ENCODE results near the gene SHISA7.
A peak's percentile ranks its signal among the peaks of the same experiment; 100 is the strongest.

SHISA7 gene

GRCh38 chr19:55383279-55384130 lies 59.6 kb downstream of the SHISA7 start:
- TF ChIP-seq TAF1 (IDR thresholded peaks at IDR 0.05; ENCODE audit: low read depth), result peak; percentile 13; the same call in 1 of the 2 replicates
- TF ChIP-seq, protein P1, sequence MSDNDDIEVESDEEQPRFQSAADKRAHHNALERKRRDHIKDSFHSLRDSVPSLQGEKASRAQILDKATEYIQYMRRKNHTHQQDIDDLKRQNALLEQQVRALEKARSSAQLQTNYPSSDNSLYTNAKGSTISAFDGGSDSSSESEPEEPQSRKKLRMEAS (IDR thresholded peaks at IDR 0.05), result peak; percentile 51
- no peak for TF ChIP-seq YY1 (IDR thresholded peaks at IDR 0.05; ENCODE audit: low read depth)

DNA sequence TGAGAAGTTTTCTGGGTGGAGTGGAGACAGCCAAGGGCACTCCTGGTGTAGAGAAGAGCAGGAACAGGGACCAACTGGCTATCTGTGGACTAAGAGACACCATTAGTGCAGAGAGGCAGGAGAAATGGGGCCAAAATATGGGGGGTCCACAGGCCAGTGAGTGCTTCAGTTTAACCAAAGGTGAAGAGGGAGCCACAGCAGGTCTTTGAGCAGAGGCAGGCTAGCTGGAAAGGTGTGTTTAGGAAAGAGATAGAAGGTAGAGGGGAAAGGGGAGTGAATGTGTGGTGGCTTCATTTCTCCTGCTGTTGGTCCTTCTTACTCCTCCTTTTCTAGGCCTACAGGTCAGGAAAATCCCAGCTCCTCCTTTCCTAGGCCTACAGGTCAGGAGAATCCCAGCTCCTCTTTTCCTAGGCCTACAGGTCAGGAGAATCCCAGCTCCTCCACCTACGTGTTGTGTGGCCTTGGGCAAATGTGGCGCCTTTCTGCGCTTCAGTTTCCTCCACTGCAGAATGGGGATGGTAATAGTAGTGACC lies 60.5 kb downstream of the SHISA7 start:
- TF ChIP-seq CREB1 (IDR thresholded peaks at IDR 0.05; ENCODE audit: low read depth) (no peak), CEBPB (IDR thresholded peaks at IDR 0.05) (no peak), ZBTB7A (IDR thresholded peaks at IDR 0.05; ENCODE audit: low read depth) (no peak), EP300 (IDR thresholded peaks at IDR 0.05; ENCODE audit: borderline replicate concordance) (no peak), NFIC (IDR thresholded peaks at IDR 0.05) (no peak), TAF1 (IDR thresholded peaks at IDR 0.05; ENCODE audit: low read depth) (no peak), EGR1 (IDR thresholded peaks at IDR 0.05) (no peak), TCF12 (IDR thresholded peaks at IDR 0.05; ENCODE audit: low read depth) (no peak), TEAD4 (IDR thresholded peaks at IDR 0.05) (no peak), YY1 (IDR thresholded peaks at IDR 0.05; ENCODE audit: low read depth) (no peak), RAD21 (IDR thresholded peaks at IDR 0.05; ENCODE audit: low read depth) (no peak), FOXM1 (IDR thresholded peaks at IDR 0.05; ENCODE audit: borderline replicate concordance, low read depth) (no peak)
- TF ChIP-seq, protein P2, sequence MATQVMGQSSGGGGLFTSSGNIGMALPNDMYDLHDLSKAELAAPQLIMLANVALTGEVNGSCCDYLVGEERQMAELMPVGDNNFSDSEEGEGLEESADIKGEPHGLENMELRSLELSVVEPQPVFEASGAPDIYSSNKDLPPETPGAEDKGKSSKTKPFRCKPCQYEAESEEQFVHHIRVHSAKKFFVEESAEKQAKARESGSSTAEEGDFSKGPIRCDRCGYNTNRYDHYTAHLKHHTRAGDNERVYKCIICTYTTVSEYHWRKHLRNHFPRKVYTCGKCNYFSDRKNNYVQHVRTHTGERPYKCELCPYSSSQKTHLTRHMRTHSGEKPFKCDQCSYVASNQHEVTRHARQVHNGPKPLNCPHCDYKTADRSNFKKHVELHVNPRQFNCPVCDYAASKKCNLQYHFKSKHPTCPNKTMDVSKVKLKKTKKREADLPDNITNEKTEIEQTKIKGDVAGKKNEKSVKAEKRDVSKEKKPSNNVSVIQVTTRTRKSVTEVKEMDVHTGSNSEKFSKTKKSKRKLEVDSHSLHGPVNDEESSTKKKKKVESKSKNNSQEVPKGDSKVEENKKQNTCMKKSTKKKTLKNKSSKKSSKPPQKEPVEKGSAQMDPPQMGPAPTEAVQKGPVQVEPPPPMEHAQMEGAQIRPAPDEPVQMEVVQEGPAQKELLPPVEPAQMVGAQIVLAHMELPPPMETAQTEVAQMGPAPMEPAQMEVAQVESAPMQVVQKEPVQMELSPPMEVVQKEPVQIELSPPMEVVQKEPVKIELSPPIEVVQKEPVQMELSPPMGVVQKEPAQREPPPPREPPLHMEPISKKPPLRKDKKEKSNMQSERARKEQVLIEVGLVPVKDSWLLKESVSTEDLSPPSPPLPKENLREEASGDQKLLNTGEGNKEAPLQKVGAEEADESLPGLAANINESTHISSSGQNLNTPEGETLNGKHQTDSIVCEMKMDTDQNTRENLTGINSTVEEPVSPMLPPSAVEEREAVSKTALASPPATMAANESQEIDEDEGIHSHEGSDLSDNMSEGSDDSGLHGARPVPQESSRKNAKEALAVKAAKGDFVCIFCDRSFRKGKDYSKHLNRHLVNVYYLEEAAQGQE (IDR thresholded peaks at IDR 0.05; ENCODE audit: low read depth), result no peak
- TF ChIP-seq, protein P3, sequence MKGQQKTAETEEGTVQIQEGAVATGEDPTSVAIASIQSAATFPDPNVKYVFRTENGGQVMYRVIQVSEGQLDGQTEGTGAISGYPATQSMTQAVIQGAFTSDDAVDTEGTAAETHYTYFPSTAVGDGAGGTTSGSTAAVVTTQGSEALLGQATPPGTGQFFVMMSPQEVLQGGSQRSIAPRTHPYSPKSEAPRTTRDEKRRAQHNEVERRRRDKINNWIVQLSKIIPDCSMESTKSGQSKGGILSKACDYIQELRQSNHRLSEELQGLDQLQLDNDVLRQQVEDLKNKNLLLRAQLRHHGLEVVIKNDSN (IDR thresholded peaks at IDR 0.05), result no peak
- TF ChIP-seq, protein P1 (IDR thresholded peaks at IDR 0.05), result no peak

- TF ChIP-seq CEBPB (IDR thresholded peaks at IDR 0.05) (no peak), EGR1 (IDR thresholded peaks at IDR 0.05) (no peak), ZBTB7A (IDR thresholded peaks at IDR 0.05; ENCODE audit: low read depth) (no peak), FOXM1 (IDR thresholded peaks at IDR 0.05; ENCODE audit: borderline replicate concordance, low read depth) (no peak), EP300 (IDR thresholded peaks at IDR 0.05; ENCODE audit: borderline replicate concordance) (no peak), YY1 (IDR thresholded peaks at IDR 0.05; ENCODE audit: low read depth) (no peak), TCF12 (IDR thresholded peaks at IDR 0.05; ENCODE audit: low read depth) (no peak), CREB1 (IDR thresholded peaks at IDR 0.05; ENCODE audit: low read depth) (no peak), NFIC (IDR thresholded peaks at IDR 0.05) (no peak)
- TF ChIP-seq, protein P3 (IDR thresholded peaks at IDR 0.05), result no peak
Measured at GRCh38 chr19:55382013-55382412, 61.1 kb downstream of the SHISA7 start.

DNA sequence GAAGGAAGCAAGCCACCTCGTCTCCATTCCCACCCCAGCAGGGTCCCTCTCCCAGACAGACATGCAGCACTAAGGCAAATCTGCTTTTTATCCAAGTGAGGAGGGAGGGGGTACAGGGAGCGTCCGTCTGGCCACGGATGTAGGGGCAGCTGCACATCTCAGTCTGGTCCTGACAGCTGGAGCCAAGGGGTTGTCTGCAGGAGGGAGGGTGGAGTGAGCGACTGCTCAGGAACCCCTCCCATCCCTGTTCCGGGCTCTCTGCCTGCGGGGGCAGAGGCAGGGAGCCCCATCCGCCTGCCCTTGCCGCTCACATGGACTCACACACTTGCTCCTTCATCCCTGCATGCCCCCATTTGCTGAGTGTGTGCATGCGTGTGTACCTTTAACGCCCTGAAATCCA lies 63.9 kb downstream of the SHISA7 start:
- no peak for TF ChIP-seq TEAD4 (IDR thresholded peaks at IDR 0.05)
- no peak for TF ChIP-seq CREB1 (IDR thresholded peaks at IDR 0.05; ENCODE audit: low read depth)
- no peak for TF ChIP-seq CEBPB (IDR thresholded peaks at IDR 0.05)
- TF ChIP-seq TCF12 (IDR thresholded peaks at IDR 0.05; ENCODE audit: low read depth), result no peak
- TF ChIP-seq NFIC (IDR thresholded peaks at IDR 0.05), result no peak
- TF ChIP-seq RAD21 (IDR thresholded peaks at IDR 0.05; ENCODE audit: low read depth), result no peak

All from Ishikawa (cell line).